Mesenteric fat pad (tissue), 1 donor: ENCODE data around the gene ARNT2. TPM values are rescaled to one million over a fixed set of nuclear protein-coding genes. Genes with fewer than 3 reads are reported as not detected.
"Not testable (repeated sequence)": the region's sequence is repeated elsewhere in the genome, so short reads cannot be mapped to it uniquely, and the experiment has no call there.

Experiments used
- DNase-seq: peaks from one replicate; pipeline ENCODE4 v3.0.0-alpha.2; 2020; ENCODE audit warnings: low spot score
- total RNA-seq: library from RNA; stranded (reverse); fragmentation: NEBNext Ultra II Directional; extraction: Animal tissue kit (Norgen Biotek cat#: 25700); gene quantifications from one replicate; pipeline ENCODE4 v1.2.1, GENCODE V29; 2021
- donor health status: DM: yes; HTN: yes; CAD: no.

ARNT2 gene
- total RNA-seq, 1 donor from 2014 or later: 1.8 TPM

- DNase-seq: not testable (repeated sequence)
Observed at GRCh38 chr15:80510985-80511384, 106.8 kb downstream of the ARNT2 start.

DNA sequence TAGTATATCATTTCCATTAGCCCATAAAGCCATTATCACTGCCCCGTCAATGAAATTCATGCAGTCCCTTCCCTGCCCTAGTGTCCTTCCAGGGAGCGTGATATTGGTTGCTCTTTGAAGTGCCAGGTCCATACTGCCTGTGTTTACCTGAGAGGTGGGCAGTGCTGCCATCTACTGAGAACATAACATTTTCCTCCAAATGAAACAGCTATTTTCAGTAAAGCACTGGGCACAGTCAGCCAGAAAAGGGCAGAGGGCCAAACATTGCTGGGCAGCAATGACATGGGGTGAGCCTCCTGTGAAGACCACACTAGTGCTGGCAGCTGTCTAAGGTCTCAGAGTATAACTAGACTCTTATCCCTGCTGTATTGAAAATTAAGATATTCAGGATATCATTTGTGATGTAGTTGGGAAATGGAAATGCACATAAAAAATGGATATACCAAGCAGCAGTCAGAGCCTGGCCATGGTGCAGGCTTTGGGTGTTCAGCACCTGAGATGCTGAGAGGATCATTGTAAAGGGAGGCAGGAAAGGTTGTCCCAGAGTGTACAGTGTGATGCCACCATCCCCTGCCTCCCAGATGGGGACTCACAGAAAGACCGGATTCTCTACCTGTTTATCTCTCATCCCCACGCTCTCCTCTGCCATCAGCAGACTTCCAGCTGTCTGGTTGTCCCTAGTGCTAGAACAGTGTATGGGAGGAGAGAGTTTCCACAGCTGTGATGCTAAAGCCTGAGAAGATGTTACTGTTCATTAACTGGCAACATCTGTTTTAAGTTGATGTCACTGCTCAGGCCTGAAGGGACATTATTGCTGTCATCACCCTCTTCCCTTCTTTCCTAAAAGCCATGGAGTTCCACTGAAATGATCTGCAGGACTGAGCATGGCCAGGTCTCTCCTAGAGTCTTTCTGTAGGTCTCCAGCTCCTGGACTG is 108.8 kb downstream of the ARNT2 start:
- no peak for DNase-seq

DNA sequence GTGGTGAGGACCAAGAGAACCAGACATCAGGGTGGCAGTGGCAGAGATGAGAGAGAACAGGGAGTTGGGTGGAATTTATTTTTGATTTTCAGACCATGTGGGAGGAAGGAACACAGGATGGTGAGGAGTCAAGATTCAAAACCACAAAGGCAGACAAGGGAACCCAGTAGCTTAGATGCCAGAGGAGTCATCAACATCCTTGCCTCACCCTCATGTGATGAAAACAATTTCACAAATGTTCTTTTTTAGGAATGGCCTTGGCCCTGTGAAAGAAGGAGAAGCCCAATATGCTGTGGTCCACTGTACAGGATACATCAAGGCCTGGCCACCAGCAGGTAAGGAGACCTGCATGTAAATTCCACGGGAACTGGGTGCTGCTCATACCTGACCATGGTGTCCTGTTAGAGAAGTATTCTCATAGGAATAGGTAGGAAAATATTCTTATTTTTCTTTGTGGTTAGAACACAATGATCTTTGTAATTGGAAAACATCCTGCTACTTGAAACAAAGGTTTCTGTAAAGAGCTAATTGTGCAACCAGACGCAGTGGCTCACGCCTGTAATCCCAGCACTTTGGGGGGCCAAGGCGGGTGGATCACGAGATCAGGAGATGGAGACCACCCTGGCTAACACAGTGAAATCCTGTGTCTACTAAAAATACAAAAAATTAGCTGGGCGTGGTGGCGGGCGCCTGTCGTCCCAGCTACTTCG is 110.0 kb downstream of the ARNT2 start:
- DNase-seq: no peak

GRCh38 chr15:80517290-80517689 is 113.1 kb downstream of the ARNT2 start:
- no peak for DNase-seq

- DNase-seq: no peak
Observed at GRCh38 chr15:80518522-80518921, 114.3 kb downstream of the ARNT2 start.

GRCh38 chr15:80523746-80524145 is 119.6 kb downstream of the ARNT2 start:
- no peak for DNase-seq

- no peak for DNase-seq
Observed at GRCh38 chr15:80525853-80526252, 121.7 kb downstream of the ARNT2 start.

GRCh38 chr15:80526556-80527340 is 122.6 kb downstream of the ARNT2 start:
- no peak for DNase-seq

- DNase-seq: no peak
Observed at GRCh38 chr15:80527406-80527805, 123.2 kb downstream of the ARNT2 start.

DNA sequence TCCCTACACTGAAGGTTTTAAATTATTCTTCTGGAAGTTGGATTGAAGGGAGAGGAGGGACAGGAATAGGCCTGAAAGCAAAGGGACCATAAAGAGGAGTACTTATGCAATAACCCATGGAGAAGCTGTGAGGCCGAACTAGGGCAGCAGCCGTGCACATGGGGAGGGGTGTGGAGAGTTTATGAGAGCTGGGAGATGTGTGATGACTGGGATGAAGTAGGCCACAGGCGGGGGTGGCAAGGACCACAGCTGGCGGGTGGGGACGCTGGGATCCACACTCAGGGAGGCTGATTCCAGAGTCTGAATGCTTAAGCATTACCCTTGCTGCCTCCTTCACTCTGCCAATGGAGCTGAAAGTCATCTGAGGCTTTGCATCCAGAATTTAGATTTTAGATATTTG is 123.8 kb downstream of the ARNT2 start:
- no peak for DNase-seq

- DNase-seq: no peak
Observed at GRCh38 chr15:80530737-80531365, 126.7 kb downstream of the ARNT2 start.

DNA sequence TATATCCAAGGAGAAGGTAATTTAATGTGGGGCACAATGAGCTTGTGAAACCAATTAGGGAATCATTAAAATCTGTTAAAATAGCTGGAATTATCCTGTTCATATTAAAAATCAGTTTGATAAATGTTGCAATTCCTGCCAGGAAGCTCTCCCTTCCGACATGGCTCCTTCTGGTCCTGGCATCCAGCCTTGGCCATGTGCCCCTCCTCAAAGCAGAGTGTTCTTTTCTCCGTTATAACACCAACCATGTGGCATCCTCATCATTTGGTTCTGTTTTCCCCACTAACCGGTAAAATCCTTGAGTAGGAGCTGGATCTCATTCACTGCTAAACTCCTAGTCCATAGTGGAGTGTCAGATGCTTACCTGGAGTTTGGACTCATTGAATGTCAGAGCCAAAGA is 127.2 kb downstream of the ARNT2 start:
- no peak for DNase-seq

DNA sequence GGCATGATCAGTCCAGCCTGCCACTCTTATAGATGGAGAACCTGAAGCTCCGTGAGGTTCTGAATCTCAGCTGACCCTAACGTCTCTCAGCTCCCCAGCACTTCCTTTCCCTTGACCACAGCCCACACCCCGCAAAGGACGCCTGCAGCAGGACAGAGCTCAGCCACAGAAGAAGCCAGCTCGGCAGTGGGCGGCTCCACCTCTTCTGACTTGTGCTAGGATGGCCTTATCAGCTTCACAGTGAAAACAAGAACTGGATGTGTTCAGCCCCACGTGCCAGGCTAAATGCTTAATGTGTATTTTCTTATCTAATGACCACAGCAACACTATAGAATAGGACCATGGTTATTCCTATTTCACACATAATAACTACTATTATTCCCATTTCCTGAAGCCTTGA is 127.6 kb downstream of the ARNT2 start:
- DNase-seq: no peak

DNA sequence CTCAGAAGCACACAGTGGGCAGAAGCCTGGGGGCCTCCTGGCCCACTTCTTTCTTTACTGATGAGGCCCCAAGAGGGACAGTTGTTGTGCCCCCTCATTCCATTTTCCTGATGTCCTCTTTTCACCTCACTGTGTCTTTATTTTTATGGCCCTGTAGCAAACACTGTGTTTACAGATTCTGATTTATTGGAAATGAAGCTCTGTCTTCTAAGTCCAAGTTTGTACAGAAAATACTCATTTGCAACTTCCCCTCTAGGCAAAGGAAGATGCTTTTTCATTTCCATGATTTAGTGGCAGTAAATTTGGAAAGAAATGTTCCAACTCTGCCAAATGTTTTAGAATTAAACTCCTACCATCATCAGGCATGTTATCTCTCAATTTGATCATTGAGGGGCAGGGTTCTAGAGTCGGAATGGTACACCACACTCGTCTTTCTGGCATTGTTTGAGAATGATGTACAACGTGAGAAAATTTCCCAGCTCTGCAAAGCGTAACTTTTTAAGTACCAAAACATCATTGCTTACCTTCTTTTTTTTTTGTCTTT is 129.7 kb downstream of the ARNT2 start:
- DNase-seq: no peak

DNA sequence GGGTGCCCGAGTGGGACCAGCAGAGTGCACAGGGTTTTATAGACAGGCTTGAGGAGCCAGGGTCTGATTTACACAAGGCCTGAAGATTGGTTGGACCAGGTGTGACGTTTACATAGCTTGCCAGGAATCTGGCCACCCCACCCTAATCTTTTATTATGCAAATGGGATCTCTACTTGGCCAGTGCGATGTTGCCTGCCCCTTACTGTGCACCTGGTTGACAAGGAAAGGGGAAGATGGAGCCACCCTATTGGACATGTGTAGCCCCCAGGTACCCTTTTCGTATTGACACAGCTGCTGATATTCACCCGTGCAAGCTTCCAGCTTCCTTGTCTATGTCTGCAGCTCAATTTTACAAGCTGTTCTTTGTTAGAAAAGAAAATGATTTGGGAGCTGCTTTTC is 132.0 kb downstream of the ARNT2 start:
- DNase-seq: no peak

DNA sequence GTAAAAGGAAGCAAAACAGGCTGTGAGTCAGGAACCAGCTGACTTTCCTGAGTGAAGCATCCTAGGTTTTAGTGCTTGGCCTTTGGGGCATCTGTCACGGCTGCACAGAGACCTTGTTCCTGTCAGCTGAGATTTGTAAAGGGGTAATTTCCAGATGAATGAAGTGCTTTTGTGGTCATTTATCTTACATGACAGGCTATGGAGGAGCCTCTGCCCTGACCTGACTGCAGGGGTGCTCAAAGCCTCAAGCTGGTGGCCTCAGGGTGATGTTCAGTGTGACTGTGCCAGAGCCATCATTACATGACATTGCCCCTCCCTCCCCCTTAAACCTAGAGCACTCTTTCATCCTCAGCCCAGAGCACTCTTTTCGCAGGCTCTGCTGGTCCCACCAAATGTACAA is 132.5 kb downstream of the ARNT2 start:
- no peak for DNase-seq

- DNase-seq: no peak
Observed at GRCh38 chr15:80545078-80545477, 140.9 kb downstream of the ARNT2 start.

- DNase-seq: no peak
Observed at GRCh38 chr15:80547264-80547663, 143.1 kb downstream of the ARNT2 start.

DNA sequence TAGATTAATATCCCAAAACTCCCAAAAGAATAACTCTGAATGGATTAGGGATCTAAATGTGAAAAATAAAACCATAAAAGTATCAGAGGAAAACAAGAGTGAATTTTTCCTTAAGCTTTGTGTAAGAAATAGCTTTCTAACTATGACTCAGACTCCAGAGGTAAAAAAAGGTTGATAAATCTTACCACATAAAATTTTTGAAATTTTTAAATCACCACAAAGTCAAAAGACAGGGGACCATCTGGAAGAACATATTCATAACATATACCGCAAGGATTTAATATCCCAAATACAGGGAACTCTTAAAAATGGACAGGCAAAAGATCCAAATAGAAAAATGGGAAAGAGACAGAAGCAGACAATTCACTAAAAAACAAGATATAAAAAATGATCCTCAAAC is 145.0 kb downstream of the ARNT2 start:
- DNase-seq: no peak

DNA sequence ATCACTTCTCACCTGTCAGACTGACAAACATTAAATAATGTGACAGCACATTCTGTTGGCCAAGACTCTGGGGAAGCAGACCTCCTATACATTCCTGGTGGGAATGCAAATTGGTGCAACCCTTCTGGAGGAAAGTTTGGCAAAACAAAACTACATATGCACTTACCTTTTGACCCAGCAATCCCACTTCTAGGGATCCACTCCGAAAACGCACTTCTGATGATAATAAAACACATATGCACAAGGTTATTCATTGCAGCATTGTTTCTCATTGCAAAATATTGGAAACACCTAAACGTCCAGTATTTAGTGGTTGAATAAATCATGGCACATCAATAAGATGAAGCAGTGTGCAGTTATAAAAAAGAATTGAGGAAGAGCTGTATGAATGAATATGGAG is 145.5 kb downstream of the ARNT2 start:
- DNase-seq: no peak
